GM12875 (cell line): ENCODE measurements around the gene NXT1.

Source experiments
- H3K4me3 ChIP-seq: one replicate; pipeline ENCODE4 v1.5.1; 2011; ENCODE audit warnings: low read depth, low read length, control low read depth
- TF ChIP-seq, protein P1 (sequence below): IDR thresholded peaks from 2 replicates; pipeline ENCODE4 v1.5.1; 2011; ENCODE audit warnings: low read depth, mild to moderate bottlenecking, control low read depth, inconsistent platforms, low read length, moderate library complexity, borderline replicate concordance; ENCODE audit not compliant: insufficient read depth

NXT1 gene

DNA sequence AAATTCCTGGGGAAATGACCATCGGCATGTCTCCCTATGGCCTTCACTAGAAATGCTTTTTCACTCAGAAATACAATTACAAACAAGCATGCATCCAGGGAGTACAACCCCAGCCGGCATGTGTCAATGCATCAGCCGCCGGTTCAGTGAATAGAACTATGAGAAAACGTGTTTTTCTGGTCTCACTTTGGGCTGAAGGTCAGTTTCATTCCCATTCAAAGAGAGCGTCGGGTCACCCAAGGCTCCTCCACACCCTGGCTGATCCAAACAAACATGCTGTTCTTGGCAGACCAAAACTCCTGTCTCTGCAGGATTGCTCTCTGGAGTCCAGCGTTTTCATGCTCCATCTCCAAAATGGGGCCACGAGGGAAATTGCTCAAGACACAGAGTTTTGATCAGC, 35.5 kb upstream of the NXT1 start:
- TF ChIP-seq, protein P1, sequence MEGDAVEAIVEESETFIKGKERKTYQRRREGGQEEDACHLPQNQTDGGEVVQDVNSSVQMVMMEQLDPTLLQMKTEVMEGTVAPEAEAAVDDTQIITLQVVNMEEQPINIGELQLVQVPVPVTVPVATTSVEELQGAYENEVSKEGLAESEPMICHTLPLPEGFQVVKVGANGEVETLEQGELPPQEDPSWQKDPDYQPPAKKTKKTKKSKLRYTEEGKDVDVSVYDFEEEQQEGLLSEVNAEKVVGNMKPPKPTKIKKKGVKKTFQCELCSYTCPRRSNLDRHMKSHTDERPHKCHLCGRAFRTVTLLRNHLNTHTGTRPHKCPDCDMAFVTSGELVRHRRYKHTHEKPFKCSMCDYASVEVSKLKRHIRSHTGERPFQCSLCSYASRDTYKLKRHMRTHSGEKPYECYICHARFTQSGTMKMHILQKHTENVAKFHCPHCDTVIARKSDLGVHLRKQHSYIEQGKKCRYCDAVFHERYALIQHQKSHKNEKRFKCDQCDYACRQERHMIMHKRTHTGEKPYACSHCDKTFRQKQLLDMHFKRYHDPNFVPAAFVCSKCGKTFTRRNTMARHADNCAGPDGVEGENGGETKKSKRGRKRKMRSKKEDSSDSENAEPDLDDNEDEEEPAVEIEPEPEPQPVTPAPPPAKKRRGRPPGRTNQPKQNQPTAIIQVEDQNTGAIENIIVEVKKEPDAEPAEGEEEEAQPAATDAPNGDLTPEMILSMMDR: no peak

DNA sequence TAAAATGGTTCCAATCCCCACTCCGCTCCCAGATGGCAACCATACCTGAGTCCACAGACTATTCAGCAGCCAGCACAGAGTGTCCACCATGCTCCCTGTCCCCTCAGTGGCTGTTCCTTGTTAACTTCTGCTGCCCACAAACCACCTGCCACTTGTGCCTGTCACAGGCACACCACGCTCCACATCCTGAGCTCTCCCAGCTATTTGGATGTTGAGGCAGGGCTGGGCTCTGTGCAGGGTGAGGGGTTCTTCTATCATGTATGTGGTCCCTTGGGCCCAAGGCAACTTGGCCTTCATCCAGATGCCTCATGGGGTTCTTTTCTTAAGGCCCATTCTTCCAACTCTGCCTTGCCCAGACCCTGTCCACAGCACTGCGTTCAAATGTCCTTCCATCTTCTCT, 34.0 kb upstream of the NXT1 start:
- TF ChIP-seq, protein P1: no peak

More for the DNA sequence above, 35.5 kb upstream of the NXT1 start:
- no peak overlapping the region for H3K4me3 ChIP-seq

DNA sequence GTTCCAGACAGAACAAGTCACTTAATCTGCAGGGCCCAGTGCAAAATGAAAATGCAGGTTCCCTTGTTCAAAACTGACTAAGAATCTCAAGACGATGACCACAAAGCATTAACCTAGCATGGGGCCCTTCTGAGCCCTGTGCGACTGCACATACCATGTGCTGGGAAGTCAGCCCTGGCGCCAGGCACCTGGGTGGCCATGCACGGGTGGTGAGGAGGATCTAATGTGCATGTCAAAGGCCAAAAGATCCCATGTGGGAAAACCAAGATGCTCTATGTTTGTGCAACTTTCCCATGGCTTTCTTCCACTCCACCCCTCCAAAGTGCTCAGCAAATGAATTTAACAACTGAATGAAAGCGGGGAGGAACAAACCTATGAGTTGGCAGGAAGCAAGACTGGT, 33.5 kb upstream of the NXT1 start:
- H3K4me3 ChIP-seq: no peak overlapping the region
- TF ChIP-seq, protein P1: no peak

More for the DNA sequence above, 34.0 kb upstream of the NXT1 start:
- no peak overlapping the region for H3K4me3 ChIP-seq

DNA sequence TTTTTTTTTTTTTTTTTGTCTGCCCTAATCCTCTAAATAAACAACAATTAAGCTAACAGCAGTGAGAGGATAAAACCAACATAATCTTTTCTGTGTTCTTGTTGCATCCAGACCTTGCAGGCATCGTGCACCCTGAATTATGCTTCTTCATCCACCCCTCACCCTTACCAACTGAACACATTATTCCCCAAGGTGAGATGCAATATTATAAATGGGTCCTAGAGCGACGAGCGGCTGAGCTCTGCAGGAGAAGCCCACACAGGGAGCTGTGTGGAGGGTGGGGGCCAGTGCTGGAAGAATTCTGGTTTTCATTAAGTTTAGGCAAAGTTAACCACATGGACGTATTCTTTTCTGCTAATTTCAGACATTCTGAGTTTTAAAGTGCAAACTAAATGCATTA, 32.2 kb upstream of the NXT1 start:
- TF ChIP-seq, protein P1: no peak
- H3K4me3 ChIP-seq: no peak overlapping the region

DNA sequence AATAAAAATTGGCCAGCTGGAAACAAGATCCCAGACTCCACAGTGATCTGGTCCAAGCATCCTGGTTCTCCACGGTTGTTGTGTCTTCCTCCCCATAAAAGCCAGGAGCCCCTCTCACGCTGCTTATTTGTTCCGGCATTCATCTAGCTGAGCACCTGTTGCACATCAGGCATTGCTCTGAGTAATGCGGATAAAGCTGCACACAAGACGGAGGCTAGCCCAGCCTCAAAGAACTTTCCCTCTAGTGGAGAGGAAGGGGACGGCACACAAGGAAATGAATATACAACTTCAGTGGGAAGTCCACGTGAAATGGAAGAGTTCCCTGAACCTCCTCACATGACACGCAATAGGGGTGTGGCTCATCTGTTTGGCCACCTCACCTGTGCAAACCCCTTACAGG, 30.3 kb upstream of the NXT1 start:
- TF ChIP-seq, protein P1: no peak; the same call in 1 of the 2 replicates
- no peak overlapping the region for H3K4me3 ChIP-seq

DNA sequence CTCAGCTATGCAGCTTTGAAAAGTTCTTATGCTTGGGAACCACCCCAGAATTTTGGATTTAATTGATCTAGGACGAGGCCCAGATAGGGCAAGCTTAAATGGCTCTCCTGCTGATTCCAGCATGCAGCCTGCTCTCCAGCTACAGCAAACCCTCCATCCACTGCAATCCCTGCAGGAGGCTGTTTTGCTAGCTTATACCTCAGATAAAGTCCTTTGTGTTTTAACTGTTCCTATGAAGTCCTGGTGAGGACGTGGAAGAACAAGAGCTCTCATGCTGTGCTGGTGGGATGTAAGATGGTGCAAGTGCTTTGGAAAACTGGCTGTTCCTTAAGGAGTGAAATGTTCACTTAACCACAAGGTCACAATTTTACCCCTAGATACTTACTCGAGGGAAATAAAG, 25.5 kb upstream of the NXT1 start:
- no peak overlapping the region for H3K4me3 ChIP-seq
- TF ChIP-seq, protein P1: no peak

DNA sequence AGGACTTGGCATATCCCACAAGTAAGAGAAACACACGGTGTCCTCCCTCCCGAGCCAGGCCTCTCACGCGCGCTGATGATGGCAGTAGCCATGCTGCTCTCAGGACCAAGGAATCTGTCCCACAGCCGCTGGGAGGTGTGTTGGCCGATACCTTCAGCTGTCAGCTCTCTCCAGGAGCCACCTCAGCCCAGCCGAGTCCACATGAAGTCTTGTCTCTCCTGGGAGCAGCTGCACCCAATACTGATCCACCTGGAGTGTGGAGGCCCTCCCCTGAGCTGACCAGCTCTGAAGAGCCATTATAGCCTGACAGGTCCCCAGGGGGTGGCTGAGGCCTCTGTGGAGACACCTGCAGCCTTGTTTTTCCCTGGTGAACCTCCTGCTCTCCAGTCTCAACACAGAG, 23.8 kb upstream of the NXT1 start:
- no peak overlapping the region for H3K4me3 ChIP-seq
- TF ChIP-seq, protein P1: no peak
